Left renal pelvis (tissue), 4 donors: Measurements from ENCODE around the gene ACTR3C. TPM values are rescaled to one million over a fixed set of nuclear protein-coding genes. Genes with fewer than 3 reads are reported as not detected.
A peak's percentile ranks its signal among the peaks of the same experiment; 100 is the strongest.
"Not testable (repeated sequence)": the region's sequence is repeated elsewhere in the genome, so short reads cannot be mapped to it uniquely, and the experiment has no call there.

ENCODE experiments used
- DNase-seq, 4 donors: peaks; one replicate each; pipeline ENCODE4 v3.0.0-alpha.2; 2013; ENCODE audit warnings: low read depth in 4 of 4, low spot score in 3 of 4
- polyA plus RNA-seq, 4 donors: library from polyadenylated mRNA; unstranded; fragments of 120-200 nt; gene quantifications; one replicate each; pipeline ENCODE4 v1.2.1, GENCODE V29; 2013; ENCODE audit not compliant: insufficient read length in 4 of 4

Gene ACTR3C
- polyA plus RNA-seq, 4 donors: 4.0 to 9.2 (median 6.7) TPM

- peak in 1 of 4 donors; percentile 1 for DNase-seq
These were observed 102.6 kb downstream of the ACTR3C start for GRCh38 chr7:150220673-150221181.

- DNase-seq: not testable (repeated sequence)
These were observed 103.2 kb downstream of the ACTR3C start for GRCh38 chr7:150219941-150220658.

- not testable (repeated sequence) for DNase-seq
These were observed 116.5 kb downstream of the ACTR3C start for GRCh38 chr7:150206848-150207247.

DNA sequence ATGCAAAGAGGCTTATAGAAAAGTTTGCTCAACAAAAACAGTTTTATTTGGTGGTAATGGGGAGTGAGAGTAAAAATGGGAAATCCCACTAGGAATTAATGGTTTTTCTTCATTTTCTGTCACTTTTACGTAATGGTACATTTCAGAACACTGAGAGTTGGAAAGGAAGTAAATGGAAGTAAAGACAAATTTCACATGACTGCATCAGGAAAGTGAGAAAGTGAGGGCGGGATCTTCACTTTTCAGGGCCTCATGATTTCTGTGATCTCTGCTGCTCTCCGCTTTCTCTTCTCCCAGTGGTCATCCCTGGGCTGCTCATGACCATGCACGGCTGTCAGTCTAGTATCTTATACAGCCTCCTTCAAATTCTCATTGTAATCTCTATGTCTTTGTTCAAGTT is 117.5 kb downstream of the ACTR3C start:
- DNase-seq: not testable (repeated sequence)

- not testable (repeated sequence) for DNase-seq
These were observed 118.8 kb downstream of the ACTR3C start for GRCh38 chr7:150204577-150204976.

GRCh38 chr7:150202894-150203293 is 120.5 kb downstream of the ACTR3C start:
- not testable (repeated sequence) for DNase-seq

Other genes starting within 250 kb of the ACTR3C start
- gene LRRC61, start 190 bp downstream of the ACTR3C start, polyA plus RNA-seq: 10 to 100 TPM; 13.0 to 30.0 (median 22.4) TPM
- 100 to 1,000 TPM in 1 of 4 donors, 10 to 100 TPM in 3; 46.9 to 241 (median 58.2) TPM for gene RARRES2, start 18.1 kb upstream of the ACTR3C start, polyA plus RNA-seq
- 100 to 1,000 TPM in 1 of 4 donors, 10 to 100 TPM in 3; 51.4 to 112 (median 83.8) TPM for gene REPIN1, start 45.3 kb upstream of the ACTR3C start, polyA plus RNA-seq
- gene ZNF775, start 55.8 kb upstream of the ACTR3C start, polyA plus RNA-seq: 1 to 10 TPM; 3.8 to 9.4 (median 4.4) TPM
- gene GIMAP8, start 127.1 kb upstream of the ACTR3C start, polyA plus RNA-seq: 1 to 10 TPM; 4.1 to 9.5 (median 8.5) TPM
- 10 to 100 TPM in 3 of 4 donors, 1 to 10 TPM in 1; 7.6 to 17.5 (median 12.2) TPM for gene GIMAP7, start 191.3 kb upstream of the ACTR3C start, polyA plus RNA-seq
- gene GIMAP4, start 243.8 kb upstream of the ACTR3C start, polyA plus RNA-seq: 10 to 100 TPM; 14.9 to 26.2 (median 21.7) TPM